CD4-positive, alpha-beta T cell treated with Interleukin-2 at 100 ng/mL for 4 hours (primary cell): ENCODE measurements around the gene HTRA3.

Experiments used
- DNase-seq: peaks from one replicate; pipeline ENCODE4 v3.0.0-alpha.2; 2020; ENCODE audit warnings: low spot score

HTRA3 gene

GRCh38 chr4:8247047-8247930, 22.3 kb upstream of the HTRA3 start:
- no peak for DNase-seq

- no peak for DNase-seq
Observed at GRCh38 chr4:8248091-8248490, 21.5 kb upstream of the HTRA3 start.

GRCh38 chr4:8250227-8250626, 19.3 kb upstream of the HTRA3 start:
- DNase-seq: no peak

GRCh38 chr4:8250637-8251036, 18.9 kb upstream of the HTRA3 start:
- DNase-seq: no peak

GRCh38 chr4:8251110-8251883, 18.3 kb upstream of the HTRA3 start:
- no peak for DNase-seq

- DNase-seq: no peak
Observed at GRCh38 chr4:8252301-8253173, 17.0 kb upstream of the HTRA3 start.

GRCh38 chr4:8254076-8254475, 15.5 kb upstream of the HTRA3 start:
- no peak for DNase-seq

GRCh38 chr4:8255698-8256441, 13.7 kb upstream of the HTRA3 start:
- no peak for DNase-seq

- no peak for DNase-seq
Observed at GRCh38 chr4:8257854-8258253, 11.7 kb upstream of the HTRA3 start.

- DNase-seq: no peak
Observed at GRCh38 chr4:8258552-8259212, 10.9 kb upstream of the HTRA3 start.

GRCh38 chr4:8259743-8260430, 9.7 kb upstream of the HTRA3 start:
- no peak for DNase-seq

GRCh38 chr4:8260656-8261111, 8.9 kb upstream of the HTRA3 start:
- DNase-seq: no peak

GRCh38 chr4:8261851-8262535, 7.6 kb upstream of the HTRA3 start:
- no peak for DNase-seq

- no peak for DNase-seq
Observed at GRCh38 chr4:8262637-8263322, 6.8 kb upstream of the HTRA3 start.

- no peak for DNase-seq
Observed at GRCh38 chr4:8263397-8263796, 6.2 kb upstream of the HTRA3 start.

- DNase-seq: no peak
Observed at GRCh38 chr4:8264106-8264505, 5.4 kb upstream of the HTRA3 start.

- DNase-seq: no peak
Observed at GRCh38 chr4:8265171-8265929, 4.2 kb upstream of the HTRA3 start.

- no peak for DNase-seq
Observed at GRCh38 chr4:8266088-8266487, 3.5 kb upstream of the HTRA3 start.
